Trophoblast cell (in vitro differentiated cells and primary cell): ENCODE data around the gene LAMA2.

Source experiments
- DNase-seq, 2 donors: peaks; one replicate each; pipeline ENCODE4 v3.0.0-alpha.2; 2016
- H2AFZ ChIP-seq: 2 replicates; pipeline ENCODE4 v1.6.1; 2013; ENCODE audit warnings: low read length, moderate library complexity, mild to moderate bottlenecking; ENCODE audit not compliant: insufficient read depth, poor library complexity
- H2AK5ac ChIP-seq: 2 replicates; pipeline ENCODE4 v1.6.1; 2013; ENCODE audit warnings: mild to moderate bottlenecking, low read length
- H2BK120ac ChIP-seq: 2 replicates; pipeline ENCODE4 v1.6.1; 2013; ENCODE audit warnings: low read length, mild to moderate bottlenecking, moderate library complexity; ENCODE audit not compliant: insufficient read depth, poor library complexity
- H2BK12ac ChIP-seq: 2 replicates; pipeline ENCODE4 v1.6.1; 2013; ENCODE audit warnings: mild to moderate bottlenecking, low read length, moderate library complexity
- H2BK5ac ChIP-seq: 2 replicates; pipeline ENCODE4 v1.6.1; 2013; ENCODE audit warnings: low read length, low read depth, moderate library complexity, mild to moderate bottlenecking; ENCODE audit not compliant: poor library complexity
- H3K14ac ChIP-seq: 2 replicates; pipeline ENCODE4 v1.6.1; 2013; ENCODE audit warnings: mild to moderate bottlenecking, low read length
- H3K18ac ChIP-seq: 2 replicates; pipeline ENCODE4 v1.6.1; 2013; ENCODE audit warnings: mild to moderate bottlenecking, low read length
- H3K23ac ChIP-seq: 2 replicates; pipeline ENCODE4 v1.6.1; 2013; ENCODE audit warnings: low read length
- H3K27ac ChIP-seq: 2 replicates; pipeline ENCODE4 v1.5.1; 2013; ENCODE audit warnings: low read depth, mild to moderate bottlenecking, inconsistent platforms, low read length, moderate library complexity
- H3K27me3 ChIP-seq: 2 replicates; pipeline ENCODE4 v1.6.1; 2013; ENCODE audit warnings: inconsistent platforms, mild to moderate bottlenecking, low read length, moderate library complexity; ENCODE audit not compliant: insufficient read depth
- H3K36me3 ChIP-seq, 2 experiments: 1 replicate in 1 of 2; 2 replicates in 1 of 2; pipeline ENCODE4 v1.6.1; 2013; ENCODE audit warnings: low read length in 2 of 2, mild to moderate bottlenecking in 2 of 2, moderate library complexity in 1 of 2; ENCODE audit not compliant: insufficient read depth in 2 of 2, control insufficient read depth in 1 of 2
- H3K4ac ChIP-seq: 2 replicates; pipeline ENCODE4 v1.6.1; 2013; ENCODE audit warnings: low read depth, mild to moderate bottlenecking, low read length, moderate library complexity
- H3K4me1 ChIP-seq, 2 experiments: 1 replicate in 1 of 2; 2 replicates in 1 of 2; pipeline ENCODE4 v1.6.1; 2013; ENCODE audit warnings: low read length in 2 of 2, mild to moderate bottlenecking in 2 of 2, moderate library complexity in 1 of 2; ENCODE audit not compliant: insufficient read depth in 2 of 2, control insufficient read depth in 1 of 2
- H3K4me2 ChIP-seq: 2 replicates; pipeline ENCODE4 v1.6.1; 2013; ENCODE audit warnings: inconsistent platforms, mild to moderate bottlenecking, low read length, moderate library complexity
- H3K4me3 ChIP-seq: 2 replicates; pipeline ENCODE4 v1.5.1; 2013; ENCODE audit warnings: mild to moderate bottlenecking, low read depth, low read length, inconsistent platforms
- H3K79me1 ChIP-seq: one replicate; pipeline ENCODE4 v1.6.1; 2013; ENCODE audit warnings: low read length
- H3K79me2 ChIP-seq: 2 replicates; pipeline ENCODE4 v1.6.1; 2013; ENCODE audit warnings: low read length, mild to moderate bottlenecking; ENCODE audit not compliant: control insufficient read depth, insufficient read depth, poor library complexity
- H3K9ac ChIP-seq: 2 replicates; pipeline ENCODE4 v1.6.1; 2013; ENCODE audit warnings: mild to moderate bottlenecking, low read length
- H3K9me3 ChIP-seq: 2 replicates; pipeline ENCODE4 v1.6.1; 2013; ENCODE audit warnings: low read depth, mild to moderate bottlenecking, control low read depth, inconsistent platforms, low read length; ENCODE audit not compliant: insufficient read depth
- H4K12ac ChIP-seq: 2 replicates; pipeline ENCODE4 v1.6.1; 2013; ENCODE audit warnings: low read depth, mild to moderate bottlenecking, low read length, moderate library complexity
- H4K8ac ChIP-seq: 2 replicates; pipeline ENCODE4 v1.6.1; 2013; ENCODE audit warnings: low read depth, mild to moderate bottlenecking, low read length, moderate library complexity
- H4K91ac ChIP-seq: one replicate; pipeline ENCODE4 v1.6.1; 2013; ENCODE audit warnings: low read depth, mild to moderate bottlenecking, low read length, moderate library complexity
- WGBS: extraction: QIAGEN DNeasy Blood & Tissue Kit; methylation state at CpG from one replicate; pipeline ENCODE4 v1.1.7; 2013; ENCODE audit warnings: missing lambda C conversion rate; ENCODE audit not compliant: insufficient read length, insufficient coverage; ENCODE audit errors: extremely low coverage; 5-methylcytosine and 5-hydroxymethylcytosine counted together

LAMA2 gene

GRCh38 chr6:129215246-129215645 lies 332.3 kb downstream of the LAMA2 start:
- no peak overlapping the region for H2AK5ac ChIP-seq
- no peak overlapping the region for H3K4ac ChIP-seq
- no peak overlapping the region for H2BK5ac ChIP-seq
- H3K18ac ChIP-seq = no peak overlapping the region
- no peaks in the 10 kb centered on the region for H3K79me2 ChIP-seq
- H4K12ac ChIP-seq = no peak overlapping the region
- H3K4me2 ChIP-seq = no peak overlapping the region
- H2BK120ac ChIP-seq = no peak overlapping the region
- H3K9me3 ChIP-seq = no peaks in the 10 kb centered on the region
- H3K4me1 ChIP-seq = no peaks in the 10 kb centered on the region
- H2AFZ ChIP-seq = no peak overlapping the region
- no peaks in the 10 kb centered on the region for H3K27me3 ChIP-seq
- no peaks in the 10 kb centered on the region for H3K36me3 ChIP-seq
- DNase-seq = no peak
- H3K27ac ChIP-seq = no peak overlapping the region
- no peaks in the 10 kb centered on the region for H3K79me1 ChIP-seq
- no peak overlapping the region for H4K8ac ChIP-seq
- H3K4me3 ChIP-seq = no peak overlapping the region
- no peak overlapping the region for H2BK12ac ChIP-seq
- H3K9ac ChIP-seq = no peak overlapping the region
- H3K14ac ChIP-seq = no peak overlapping the region
- H4K91ac ChIP-seq = no peak overlapping the region
- H3K23ac ChIP-seq = no peak overlapping the region

GRCh38 chr6:129215916-129216520 lies 333.1 kb downstream of the LAMA2 start:
- Histone ChIP-seq H4K8ac (no peak overlapping the region), H3K79me1 (no peaks in the 10 kb centered on the region), H2AFZ (no peak overlapping the region), H3K27me3 (no peaks in the 10 kb centered on the region), H3K79me2 (no peaks in the 10 kb centered on the region), H4K91ac (no peak overlapping the region), H2BK12ac (no peak overlapping the region), H2BK120ac (no peak overlapping the region), H3K9me3 (no peaks in the 10 kb centered on the region), H3K27ac (no peak overlapping the region), H2AK5ac (no peak overlapping the region), H3K4me1 (no peaks in the 10 kb centered on the region), H3K36me3 (no peaks in the 10 kb centered on the region), H3K9ac (no peak overlapping the region), H3K4me3 (no peak overlapping the region), H3K4ac (no peak overlapping the region), H3K23ac (no peak overlapping the region), H3K14ac (no peak overlapping the region), H2BK5ac (no peak overlapping the region), H4K12ac (no peak overlapping the region), H3K4me2 (no peak overlapping the region), H3K18ac (no peak overlapping the region)
- DNase-seq = peak in 1 of 2 donors; percentile 42
- no CpG with 5 or more reads among the region's 1 CpG for WGBS

- Histone ChIP-seq H2BK120ac (no peak overlapping the region), H3K36me3 (no peaks in the 10 kb centered on the region), H3K4me1 (no peaks in the 10 kb centered on the region), H3K14ac (no peak overlapping the region), H3K23ac (no peak overlapping the region), H3K9ac (no peak overlapping the region), H3K9me3 (no peaks in the 10 kb centered on the region), H4K91ac (no peak overlapping the region), H3K27me3 (no peaks in the 10 kb centered on the region), H4K12ac (no peak overlapping the region), H2AFZ (no peak overlapping the region), H3K18ac (no peak overlapping the region), H2BK5ac (no peak overlapping the region), H3K4ac (no peak overlapping the region), H2BK12ac (no peak overlapping the region), H3K79me2 (no peaks in the 10 kb centered on the region), H3K79me1 (no peaks in the 10 kb centered on the region), H3K27ac (no peak overlapping the region), H3K4me2 (no peak overlapping the region), H4K8ac (no peak overlapping the region), H2AK5ac (no peak overlapping the region), H3K4me3 (no peak overlapping the region)
- no peak for DNase-seq
These were observed 334.8 kb downstream of the LAMA2 start for GRCh38 chr6:129217701-129218100.

GRCh38 chr6:129233458-129234134 lies 350.7 kb downstream of the LAMA2 start:
- no peaks in the 10 kb centered on the region for H3K27me3 ChIP-seq
- H3K18ac ChIP-seq = no peak overlapping the region
- H3K79me2 ChIP-seq = no peaks in the 10 kb centered on the region
- no peak overlapping the region for H3K23ac ChIP-seq
- H4K8ac ChIP-seq = no peak overlapping the region
- no peaks in the 10 kb centered on the region for H3K4me1 ChIP-seq
- H2AK5ac ChIP-seq = no peak overlapping the region
- H3K27ac ChIP-seq = no peak overlapping the region
- H2BK5ac ChIP-seq = no peak overlapping the region
- no peak overlapping the region for H2BK12ac ChIP-seq
- no peak for DNase-seq
- H2AFZ ChIP-seq = no peak overlapping the region
- H3K9ac ChIP-seq = no peak overlapping the region
- H3K36me3 ChIP-seq = no peaks in the 10 kb centered on the region
- no peak overlapping the region for H3K4ac ChIP-seq
- no peak overlapping the region for H2BK120ac ChIP-seq
- no peak overlapping the region for H4K91ac ChIP-seq
- no peak overlapping the region for H3K4me2 ChIP-seq
- no peak overlapping the region for H3K4me3 ChIP-seq
- H3K9me3 ChIP-seq = no peaks in the 10 kb centered on the region
- no peak overlapping the region for H3K14ac ChIP-seq
- no CpG with 5 or more reads among the region's 9 CpGs for WGBS
- no peak overlapping the region for H4K12ac ChIP-seq
- H3K79me1 ChIP-seq = no peaks in the 10 kb centered on the region
